Muscle layer of duodenum (tissue), 2 donors: Measurements from ENCODE around the gene CXCL5.

Experiments
- H3K27ac ChIP-seq: one replicate; pipeline ENCODE4 v1.7.0; 2013; ENCODE audit warnings: mild to moderate bottlenecking, low read length
- H3K27me3 ChIP-seq: one replicate; pipeline ENCODE4 v1.7.0; 2013; ENCODE audit warnings: low read depth, mild to moderate bottlenecking, control low read depth, low read length
- H3K36me3 ChIP-seq, 2 donors: one replicate each; pipeline ENCODE4 v1.7.0; 2013; ENCODE audit warnings: low read length in 2 of 2, control low read depth in 1 of 2, mild to moderate bottlenecking in 1 of 2; ENCODE audit not compliant: insufficient read depth in 2 of 2, control insufficient read depth in 1 of 2
- H3K4me1 ChIP-seq, 2 donors: one replicate each; pipeline ENCODE4 v1.7.0; 2013; ENCODE audit warnings: low read length in 2 of 2, mild to moderate bottlenecking in 2 of 2, control low read depth in 1 of 2, moderate library complexity in 1 of 2; ENCODE audit not compliant: insufficient read depth in 2 of 2, control insufficient read depth in 1 of 2
- H3K4me3 ChIP-seq, 2 donors: one replicate each; pipeline ENCODE4 v1.7.0; 2013; ENCODE audit warnings: low read length in 2 of 2, low read depth in 1 of 2, mild to moderate bottlenecking in 1 of 2
- H3K9me3 ChIP-seq, 2 donors: one replicate each; pipeline ENCODE4 v1.7.0; 2013; ENCODE audit warnings: low read length in 2 of 2, control low read depth in 1 of 2, mild to moderate bottlenecking in 1 of 2; ENCODE audit not compliant: control insufficient read depth in 1 of 2
- donor health status: healthy.

Gene CXCL5

DNA sequence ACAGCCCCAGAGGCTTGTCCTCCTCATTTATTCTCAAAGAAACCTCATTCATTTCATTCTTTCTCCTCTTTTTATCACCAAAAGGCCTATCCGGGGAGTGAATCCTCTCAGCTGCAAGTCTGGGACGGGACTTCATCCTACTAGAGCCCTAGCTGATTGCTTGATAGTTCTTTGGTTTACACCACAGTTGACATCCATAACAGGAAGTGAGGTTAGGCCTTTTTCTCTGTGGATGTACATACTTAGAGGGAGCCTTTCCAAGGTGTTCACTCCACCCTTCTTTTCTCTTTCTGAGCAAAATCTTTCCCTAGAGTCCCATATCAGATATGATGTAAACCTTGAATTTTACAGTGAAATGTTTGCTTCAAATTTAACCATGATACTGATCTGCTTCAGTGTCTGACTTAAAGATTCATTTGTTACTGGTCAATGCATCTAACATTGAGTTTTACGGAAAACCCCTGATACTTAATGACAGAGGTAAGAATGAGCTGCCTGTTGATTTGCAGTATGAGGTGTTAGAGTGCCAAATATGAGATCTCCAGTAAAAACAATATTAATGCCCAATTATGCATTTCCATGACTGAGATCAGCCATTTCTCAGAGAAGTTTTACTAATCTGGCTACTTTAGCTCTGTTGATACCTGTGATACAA lies 16.8 kb upstream of the CXCL5 start:
- no peaks in the 10 kb centered on the region for H3K9me3 ChIP-seq
- no peaks in the 10 kb centered on the region for H3K36me3 ChIP-seq
- H3K4me1 ChIP-seq, result no peaks in the 10 kb centered on the region
- no peak overlapping the region for H3K4me3 ChIP-seq
- no peak overlapping the region for H3K27ac ChIP-seq
- no peaks in the 10 kb centered on the region for H3K27me3 ChIP-seq

GRCh38 chr4:74014332-74014731 lies 15.9 kb upstream of the CXCL5 start:
- no peak overlapping the region for H3K4me3 ChIP-seq
- H3K27me3 ChIP-seq, result no peaks in the 10 kb centered on the region
- H3K36me3 ChIP-seq, result no peaks in the 10 kb centered on the region
- no peak overlapping the region for H3K27ac ChIP-seq
- H3K4me1 ChIP-seq, result no peaks in the 10 kb centered on the region
- H3K9me3 ChIP-seq, result no peaks in the 10 kb centered on the region

- H3K27ac ChIP-seq, result no peak overlapping the region
- no peaks in the 10 kb centered on the region for H3K9me3 ChIP-seq
- no peaks in the 10 kb centered on the region for H3K36me3 ChIP-seq
- no peaks in the 10 kb centered on the region for H3K4me1 ChIP-seq
- H3K4me3 ChIP-seq, result no peak overlapping the region
- no peaks in the 10 kb centered on the region for H3K27me3 ChIP-seq
These were observed 14.8 kb upstream of the CXCL5 start for GRCh38 chr4:74013264-74013663.

GRCh38 chr4:74012130-74012529 lies 13.7 kb upstream of the CXCL5 start:
- no peaks in the 10 kb centered on the region for H3K9me3 ChIP-seq
- H3K27ac ChIP-seq, result no peak overlapping the region
- H3K27me3 ChIP-seq, result no peaks in the 10 kb centered on the region
- H3K4me3 ChIP-seq, result no peak overlapping the region
- no peaks in the 10 kb centered on the region for H3K36me3 ChIP-seq
- no peaks in the 10 kb centered on the region for H3K4me1 ChIP-seq

GRCh38 chr4:74009307-74009706 lies 10.8 kb upstream of the CXCL5 start:
- Histone ChIP-seq H3K27ac (no peak overlapping the region), H3K36me3 (no peaks in the 10 kb centered on the region), H3K4me3 (no peak overlapping the region), H3K4me1 (no peaks in the 10 kb centered on the region), H3K9me3 (no peaks in the 10 kb centered on the region), H3K27me3 (no peaks in the 10 kb centered on the region)

DNA sequence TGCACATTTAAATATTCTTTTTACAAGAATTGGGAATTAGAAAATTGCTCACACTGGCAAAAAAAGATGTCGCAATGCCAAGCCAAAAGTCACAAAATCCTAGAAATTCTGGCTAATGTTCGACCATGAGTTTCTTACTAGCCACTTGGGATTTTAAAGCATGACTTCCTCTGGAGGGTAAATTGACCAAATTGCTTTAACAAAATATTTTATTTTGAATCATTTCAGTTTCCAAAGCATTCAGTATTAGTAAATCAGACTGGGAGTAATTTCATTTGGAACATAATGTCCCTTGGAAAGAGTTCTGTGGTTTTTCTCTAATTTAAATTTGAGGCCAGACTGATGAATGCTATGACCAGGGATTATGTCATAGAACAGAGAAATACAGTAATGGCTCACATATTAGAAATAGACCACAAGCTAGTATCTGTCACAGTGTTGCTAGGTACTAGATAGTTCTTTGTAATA lies 7.6 kb upstream of the CXCL5 start:
- H3K27ac ChIP-seq, result no peak overlapping the region
- H3K36me3 ChIP-seq, result no peaks in the 10 kb centered on the region

GRCh38 chr4:74005528-74005927 lies 7.1 kb upstream of the CXCL5 start:
- no peaks in the 10 kb centered on the region for H3K9me3 ChIP-seq
- no peaks in the 10 kb centered on the region for H3K36me3 ChIP-seq
- H3K27ac ChIP-seq, result no peak overlapping the region
- no peaks in the 10 kb centered on the region for H3K27me3 ChIP-seq
- no peak overlapping the region for H3K4me3 ChIP-seq
- no peaks in the 10 kb centered on the region for H3K4me1 ChIP-seq

More for the DNA sequence above, 7.6 kb upstream of the CXCL5 start:
- Histone ChIP-seq H3K4me1 (no peaks in the 10 kb centered on the region), H3K27me3 (no peaks in the 10 kb centered on the region), H3K9me3 (no peaks in the 10 kb centered on the region), H3K4me3 (no peak overlapping the region)

DNA sequence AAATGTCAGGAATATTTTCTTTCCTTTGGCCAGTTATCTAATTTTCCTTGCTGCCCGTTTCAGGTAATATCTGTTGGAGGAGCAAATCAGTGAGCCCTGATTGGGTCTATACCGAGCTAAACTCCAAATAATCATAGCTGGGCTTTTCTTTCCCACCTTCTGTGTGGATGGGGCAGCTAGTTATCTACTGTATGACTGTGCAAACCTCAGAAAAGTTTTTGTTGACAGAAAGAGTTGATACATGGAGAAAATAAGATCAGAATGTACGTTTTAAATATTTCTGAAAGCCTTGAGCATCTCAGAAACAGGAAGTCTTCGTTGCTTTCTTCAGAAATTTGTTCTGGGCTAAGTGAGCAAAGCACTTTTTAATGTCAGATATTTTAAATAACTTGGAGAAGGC lies 6.2 kb upstream of the CXCL5 start:
- Histone ChIP-seq H3K4me3 (no peak overlapping the region), H3K9me3 (no peaks in the 10 kb centered on the region), H3K36me3 (no peaks in the 10 kb centered on the region), H3K27me3 (no peaks in the 10 kb centered on the region), H3K27ac (no peak overlapping the region), H3K4me1 (no peaks in the 10 kb centered on the region)

DNA sequence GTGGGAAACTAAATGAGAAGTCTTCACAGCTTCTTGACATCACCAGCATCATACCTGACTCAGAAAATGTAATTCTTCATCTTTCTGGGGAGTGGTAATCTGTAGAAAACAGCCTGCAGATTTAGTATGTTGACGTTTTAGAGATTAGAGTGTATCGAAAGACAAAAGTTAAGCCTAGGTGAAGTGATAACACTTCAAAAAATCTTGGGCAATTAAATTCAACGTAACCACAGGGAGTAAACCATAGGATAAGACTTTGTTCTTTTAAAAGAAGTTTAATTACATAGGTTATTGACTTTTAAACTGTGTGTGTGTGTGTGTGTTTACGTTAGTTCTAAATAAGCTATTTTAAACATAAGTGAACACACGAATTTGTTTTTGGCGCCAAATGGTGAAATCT lies 1.8 kb upstream of the CXCL5 start:
- H3K4me3 ChIP-seq, result no peak overlapping the region
- H3K27ac ChIP-seq, result no peak overlapping the region

GRCh38 chr4:73992050-73992449 lies 6.4 kb downstream of the CXCL5 start:
- Histone ChIP-seq H3K4me1 (no peaks in the 10 kb centered on the region), H3K27ac (no peak overlapping the region), H3K27me3 (no peaks in the 10 kb centered on the region), H3K36me3 (no peaks in the 10 kb centered on the region), H3K4me3 (no peak overlapping the region), H3K9me3 (no peaks in the 10 kb centered on the region)

More for the DNA sequence above, 1.8 kb upstream of the CXCL5 start:
- H3K27me3 ChIP-seq, result no peaks in the 10 kb centered on the region
- peaks cover 0 to 7% of the 10 kb centered on the region in 2 donors for H3K4me1 ChIP-seq
- H3K9me3 ChIP-seq, result no peaks in the 10 kb centered on the region
- no peaks in the 10 kb centered on the region for H3K36me3 ChIP-seq

DNA sequence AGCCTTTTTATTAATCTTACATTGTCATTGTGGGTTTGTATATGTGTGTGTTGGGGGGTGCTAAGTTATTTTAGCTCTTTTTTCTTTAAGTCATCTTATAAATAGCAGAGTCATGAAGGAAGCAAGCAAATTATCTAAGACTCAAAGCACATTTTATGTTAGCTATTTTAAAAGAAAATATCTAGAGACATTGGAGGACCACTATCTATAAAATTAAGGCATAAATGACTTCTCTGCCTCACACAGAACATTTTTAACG lies 6.8 kb downstream of the CXCL5 start:
- Histone ChIP-seq H3K4me1 (no peaks in the 10 kb centered on the region), H3K27ac (no peak overlapping the region), H3K4me3 (no peak overlapping the region), H3K36me3 (no peaks in the 10 kb centered on the region), H3K27me3 (no peaks in the 10 kb centered on the region), H3K9me3 (no peaks in the 10 kb centered on the region)

- no peak overlapping the region for H3K4me3 ChIP-seq
- H3K4me1 ChIP-seq, result no peaks in the 10 kb centered on the region
- no peaks in the 10 kb centered on the region for H3K9me3 ChIP-seq
- H3K36me3 ChIP-seq, result no peaks in the 10 kb centered on the region
- no peaks in the 10 kb centered on the region for H3K27me3 ChIP-seq
- no peak overlapping the region for H3K27ac ChIP-seq
These were observed 7.3 kb downstream of the CXCL5 start for GRCh38 chr4:73990988-73991741.
